ENCODE data around the gene ZNRF1. TPM values are rescaled to one million over a fixed set of nuclear protein-coding genes. Genes with fewer than 3 reads are reported as not detected.

ZNRF1 gene
- total RNA-seq, 1 donor from 2014 or later: 26.8 TPM

GRCh38 chr16:75059411-75059810 is 60.6 kb downstream of the ZNRF1 start:
- TF ChIP-seq CTCF (conservative IDR thresholded peaks at IDR 0.05; ENCODE audit: low read depth, low read length): no peak
- no peak for DNase-seq (ENCODE audit: low read depth)
- no peak overlapping the region for H3K4me3 ChIP-seq (ENCODE audit: low read depth, low read length)

- DNase-seq (ENCODE audit: low read depth): no peak
- no peak overlapping the region for H3K4me3 ChIP-seq (ENCODE audit: low read depth, low read length)
- TF ChIP-seq CTCF (conservative IDR thresholded peaks at IDR 0.05; ENCODE audit: low read depth, low read length): no peak
Measured at GRCh38 chr16:75060723-75061122, 61.9 kb downstream of the ZNRF1 start.

- TF ChIP-seq CTCF (conservative IDR thresholded peaks at IDR 0.05; ENCODE audit: low read depth, low read length): no peak
- DNase-seq (ENCODE audit: low read depth): no peak
- no peak overlapping the region for H3K4me3 ChIP-seq (ENCODE audit: low read depth, low read length)
Measured at GRCh38 chr16:75061669-75062068, 62.8 kb downstream of the ZNRF1 start.

- peak; percentile 6 for TF ChIP-seq CTCF (conservative IDR thresholded peaks at IDR 0.05; ENCODE audit: low read depth, low read length)
- H3K4me3 ChIP-seq (ENCODE audit: low read depth, low read length): no peak overlapping the region
- no peak for DNase-seq (ENCODE audit: low read depth)
Measured at GRCh38 chr16:75062135-75062975, 63.5 kb downstream of the ZNRF1 start.

- no peak overlapping the region for H3K4me3 ChIP-seq (ENCODE audit: low read depth, low read length)
- no peak for TF ChIP-seq CTCF (conservative IDR thresholded peaks at IDR 0.05; ENCODE audit: low read depth, low read length)
- no peak for DNase-seq (ENCODE audit: low read depth)
Measured at GRCh38 chr16:75062976-75063346, 64.1 kb downstream of the ZNRF1 start.

- no peak overlapping the region for H3K4me3 ChIP-seq (ENCODE audit: low read depth, low read length)
- TF ChIP-seq CTCF (conservative IDR thresholded peaks at IDR 0.05; ENCODE audit: low read depth, low read length): no peak
- no peak for DNase-seq (ENCODE audit: low read depth)
Measured at GRCh38 chr16:75063549-75064088, 64.8 kb downstream of the ZNRF1 start.
